MM.1S (cell line): ENCODE data around the gene SULT1C2.

Source experiments
- CTCF ChIP-seq: fragments of 300-600 bp; sonication (generic); IDR thresholded peaks from 2 replicates; pipeline ENCODE4 v1.5.1; 2016; ENCODE audit warnings: antibody characterized with exemption, low read length, mixed read lengths
- EZH2 ChIP-seq: fragments of 300-600 bp; sonication (generic); optimal IDR thresholded peaks from 2 replicates; pipeline ENCODE3; 2017; ENCODE audit warnings: low read depth, mild to moderate bottlenecking, antibody characterized with exemption, low read length, mixed read lengths

- TF ChIP-seq CTCF: no peak
- no peak for TF ChIP-seq EZH2
Measured at GRCh38 chr2:108316033-108316432, 27.3 kb downstream of the SULT1C2 start.
